Mesothelial cell of epicardium (in vitro differentiated cells): ENCODE measurements around the gene CTDSP2. TPM values are rescaled to one million over a fixed set of nuclear protein-coding genes. Genes with fewer than 3 reads are reported as not detected.

ENCODE experiments used
- DNase-seq, 2 experiments: peaks; one replicate each; pipeline ENCODE4 v3.0.0; 2021; ENCODE audit warnings: low spot score in 2 of 2; ENCODE audit not compliant: unreplicated experiment in 2 of 2
- H3K27ac Mint-ChIP-seq: 2 replicates; pipeline ENCODE4 v1.8.0; 2021; ENCODE audit warnings: mixed read lengths
- H3K27me3 Mint-ChIP-seq: 2 replicates; pipeline ENCODE4 v1.8.0; 2021; ENCODE audit warnings: low read depth, mixed read lengths
- H3K36me3 Mint-ChIP-seq: 2 replicates; pipeline ENCODE4 v1.8.0; 2021; ENCODE audit warnings: mixed read lengths
- H3K4me1 Mint-ChIP-seq: 2 replicates; pipeline ENCODE4 v1.8.0; 2021; ENCODE audit warnings: mixed read lengths
- H3K4me3 Mint-ChIP-seq: 2 replicates; pipeline ENCODE4 v1.8.0; 2021; ENCODE audit warnings: mild to moderate bottlenecking, moderate library complexity, mixed read lengths
- H3K9me3 Mint-ChIP-seq: 2 replicates; pipeline ENCODE4 v1.8.0; 2021; ENCODE audit warnings: mixed read lengths
- total RNA-seq: library from RNA; stranded (reverse); gene quantifications from 3 replicates; pipeline ENCODE4 v1.2.1, GENCODE V29; 2021
- TF ChIP-seq, protein P1 (sequence below): fragments of 200-600 bp; sonication (generic); IDR thresholded peaks from one replicate; pipeline ENCODE4 v1.5.0; 2021; ENCODE audit warnings: antibody characterized with exemption; ENCODE audit not compliant: unreplicated experiment

Gene CTDSP2
- total RNA-seq, 1 donor from 2014 or later = 210 TPM

GRCh38 chr12:57849035-57849434, 2.5 kb upstream of the CTDSP2 start:
- no peak for DNase-seq
- Mint-ChIP-seq H3K27ac (no peak overlapping the region), H3K9me3 (no peaks in the 10 kb centered on the region), H3K36me3 (no peaks in the 10 kb centered on the region), H3K4me1 (peaks cover 34% of the 10 kb centered on the region), H3K4me3 (no peak overlapping the region), H3K27me3 (no peaks in the 10 kb centered on the region)
- TF ChIP-seq, protein P1, sequence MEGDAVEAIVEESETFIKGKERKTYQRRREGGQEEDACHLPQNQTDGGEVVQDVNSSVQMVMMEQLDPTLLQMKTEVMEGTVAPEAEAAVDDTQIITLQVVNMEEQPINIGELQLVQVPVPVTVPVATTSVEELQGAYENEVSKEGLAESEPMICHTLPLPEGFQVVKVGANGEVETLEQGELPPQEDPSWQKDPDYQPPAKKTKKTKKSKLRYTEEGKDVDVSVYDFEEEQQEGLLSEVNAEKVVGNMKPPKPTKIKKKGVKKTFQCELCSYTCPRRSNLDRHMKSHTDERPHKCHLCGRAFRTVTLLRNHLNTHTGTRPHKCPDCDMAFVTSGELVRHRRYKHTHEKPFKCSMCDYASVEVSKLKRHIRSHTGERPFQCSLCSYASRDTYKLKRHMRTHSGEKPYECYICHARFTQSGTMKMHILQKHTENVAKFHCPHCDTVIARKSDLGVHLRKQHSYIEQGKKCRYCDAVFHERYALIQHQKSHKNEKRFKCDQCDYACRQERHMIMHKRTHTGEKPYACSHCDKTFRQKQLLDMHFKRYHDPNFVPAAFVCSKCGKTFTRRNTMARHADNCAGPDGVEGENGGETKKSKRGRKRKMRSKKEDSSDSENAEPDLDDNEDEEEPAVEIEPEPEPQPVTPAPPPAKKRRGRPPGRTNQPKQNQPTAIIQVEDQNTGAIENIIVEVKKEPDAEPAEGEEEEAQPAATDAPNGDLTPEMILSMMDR = no peak

GRCh38 chr12:57848208-57848607, 1.7 kb upstream of the CTDSP2 start:
- DNase-seq = no peak
- Mint-ChIP-seq H3K27me3 (no peaks in the 10 kb centered on the region), H3K4me3 (peak overlapping the region; percentile 38), H3K27ac (peak overlapping the region; percentile 64), H3K4me1 (peaks cover 37% of the 10 kb centered on the region), H3K9me3 (no peaks in the 10 kb centered on the region), H3K36me3 (no peaks in the 10 kb centered on the region)
- TF ChIP-seq, protein P1 = no peak

DNA sequence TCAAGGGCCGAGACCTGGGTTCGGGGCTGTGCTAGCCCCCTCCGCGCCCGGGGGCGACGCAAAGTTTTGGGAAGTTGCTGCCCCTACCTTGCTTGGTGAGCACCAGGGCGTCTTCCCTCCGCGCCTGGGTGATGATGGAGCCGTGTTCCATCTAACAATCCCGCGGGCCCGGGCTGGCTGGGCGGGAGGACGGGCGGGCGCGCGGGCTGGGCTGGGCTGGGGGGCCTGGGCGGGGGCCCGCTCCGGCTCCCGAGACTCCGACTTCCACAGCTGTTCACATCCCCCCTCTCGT, 298 bp downstream of the CTDSP2 start:
- no peaks in the 10 kb centered on the region for H3K36me3 Mint-ChIP-seq
- DNase-seq = no peak
- peaks cover 39% of the 10 kb centered on the region for H3K4me1 Mint-ChIP-seq
- TF ChIP-seq, protein P1 = no peak
- no peaks in the 10 kb centered on the region for H3K27me3 Mint-ChIP-seq
- H3K4me3 Mint-ChIP-seq = peak overlapping the region; percentile 83
- H3K27ac Mint-ChIP-seq = peak overlapping the region; percentile 87
- no peaks in the 10 kb centered on the region for H3K9me3 Mint-ChIP-seq

- TF ChIP-seq, protein P1 = no peak
- Mint-ChIP-seq H3K36me3 (no peaks in the 10 kb centered on the region), H3K4me3 (peak overlapping the region; percentile 83), H3K9me3 (no peaks in the 10 kb centered on the region), H3K27ac (peak overlapping the region; percentile 87), H3K4me1 (peaks cover 42% of the 10 kb centered on the region), H3K27me3 (no peaks in the 10 kb centered on the region)
- DNase-seq = peak; percentile 42 to 73
These were observed 848 bp downstream of the CTDSP2 start for GRCh38 chr12:57845478-57846284.

GRCh38 chr12:57844709-57845477, 1.6 kb downstream of the CTDSP2 start:
- Mint-ChIP-seq H3K27ac (peak overlapping the region; percentile 83), H3K4me1 (peaks cover 50% of the 10 kb centered on the region), H3K36me3 (no peaks in the 10 kb centered on the region), H3K27me3 (no peaks in the 10 kb centered on the region), H3K9me3 (no peaks in the 10 kb centered on the region), H3K4me3 (peak overlapping the region; percentile 83)
- no peak for DNase-seq
- TF ChIP-seq, protein P1 = no peak
